HG03103 (cell line): ENCODE data around the gene CHP1.
"Not testable (repeated sequence)": the region's sequence is repeated elsewhere in the genome, so short reads cannot be mapped to it uniquely, and the experiment has no call there.

Experiments
- ATAC-seq: cut with Tn5 transposase; IDR thresholded peaks from one replicate; pipeline ENCODE4 v1.9.1; 2021; ENCODE audit warnings: low read depth; ENCODE audit not compliant: unreplicated experiment

Gene CHP1

DNA sequence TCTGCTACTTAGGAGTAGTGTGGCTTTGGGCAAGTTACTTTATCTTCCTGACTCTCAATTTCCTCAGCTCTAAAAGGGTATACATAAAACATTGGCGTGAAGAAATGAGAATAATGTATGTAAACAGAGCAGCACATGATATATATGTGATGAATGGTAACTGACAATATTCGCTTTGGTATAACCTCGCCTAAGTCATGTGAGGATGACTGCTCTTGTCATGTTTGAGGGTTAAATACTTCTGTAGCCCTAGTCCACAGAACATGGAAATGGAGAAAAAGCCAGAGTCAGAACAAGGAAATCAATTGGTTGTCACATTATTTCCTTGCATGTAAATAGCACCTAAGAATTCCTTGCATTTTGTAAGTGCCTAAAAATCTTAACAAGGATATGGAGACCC, 25.0 kb downstream of the CHP1 start:
- ATAC-seq, result no peak

DNA sequence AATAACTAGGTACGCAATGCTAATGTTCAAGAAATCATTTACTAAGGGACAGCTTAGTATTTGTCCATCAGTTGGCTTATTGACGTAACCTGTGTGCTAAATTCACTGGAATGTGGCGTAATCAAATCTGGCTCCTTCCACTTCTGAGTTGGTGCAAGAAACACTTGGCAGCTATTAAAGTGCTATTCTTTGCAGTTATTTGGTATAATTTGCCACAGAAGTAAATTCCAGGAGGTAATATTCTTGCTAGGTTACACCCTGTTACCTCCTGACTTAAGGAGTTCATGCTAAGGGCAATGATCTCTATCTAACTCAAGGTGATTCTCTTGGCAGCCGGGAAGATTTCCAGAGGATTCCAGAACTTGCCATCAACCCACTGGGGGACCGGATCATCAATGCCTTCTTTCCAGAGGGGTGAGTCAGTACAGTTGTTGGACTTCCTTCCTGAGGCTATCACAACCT, 25.5 kb downstream of the CHP1 start:
- ATAC-seq, result no peak

DNA sequence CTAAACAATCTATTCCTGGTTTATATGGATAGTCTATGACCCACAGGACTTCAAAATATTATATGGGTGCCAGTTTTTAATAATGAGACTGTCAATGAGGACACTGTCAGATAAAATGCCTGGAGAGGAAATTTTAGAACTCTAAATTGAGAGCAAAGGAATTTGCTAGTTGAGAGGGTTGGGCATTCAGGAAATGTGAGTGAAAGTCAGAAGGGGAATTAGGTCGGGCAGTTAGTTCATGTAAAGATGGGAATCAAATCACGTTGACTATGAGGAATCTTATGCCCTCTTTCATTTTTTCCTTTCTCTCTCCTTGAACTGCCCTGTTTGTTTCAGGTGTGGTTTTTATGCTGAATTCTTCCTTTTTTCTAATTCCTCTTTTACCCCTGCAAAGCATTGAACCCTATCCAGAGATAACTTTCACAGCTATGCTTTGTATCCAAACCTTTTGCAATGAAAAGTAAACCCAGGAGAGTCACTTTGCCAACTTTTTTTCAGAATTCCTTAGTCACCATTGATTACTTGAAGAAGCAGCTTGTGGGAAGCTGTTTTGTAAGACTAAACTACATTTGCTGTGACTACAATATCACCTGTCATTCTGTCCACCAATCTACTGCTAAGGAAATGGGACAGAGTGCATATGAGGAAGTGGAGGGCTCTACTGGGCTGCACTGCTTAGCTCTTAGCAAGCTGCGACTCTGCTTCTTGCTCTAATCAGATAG, 27.8 kb downstream of the CHP1 start:
- ATAC-seq, result peak; percentile 67

DNA sequence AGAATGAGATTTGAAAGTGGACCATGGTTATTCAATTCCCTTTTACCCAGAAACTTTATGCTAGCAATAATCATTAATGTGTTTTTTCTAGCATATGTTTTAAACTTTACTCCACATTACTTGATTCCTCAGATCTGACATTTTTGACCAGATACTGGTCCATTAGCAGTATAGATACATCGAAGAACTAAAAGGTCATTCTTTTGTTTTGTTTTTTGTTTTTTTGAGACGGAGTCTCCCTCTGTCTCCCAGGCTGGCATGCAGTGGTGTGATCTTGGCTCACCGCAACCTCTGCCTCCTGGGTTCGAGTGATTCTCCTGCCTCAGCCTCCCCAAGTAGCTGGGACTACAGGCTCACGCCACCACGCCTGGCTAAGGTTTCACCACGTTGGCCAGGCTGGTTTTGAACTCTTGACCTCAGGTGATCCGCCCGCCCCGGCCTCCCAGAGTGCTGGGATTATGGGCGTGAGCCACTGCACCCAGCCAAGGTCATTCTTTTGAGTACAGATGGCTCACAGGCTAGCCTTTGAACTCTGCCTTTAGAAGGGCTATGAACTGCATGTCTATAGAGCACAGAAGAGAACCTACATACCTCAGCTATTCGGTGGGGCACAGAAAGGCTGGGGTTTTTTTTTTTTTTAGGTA, 28.6 kb downstream of the CHP1 start:
- no peak for ATAC-seq

DNA sequence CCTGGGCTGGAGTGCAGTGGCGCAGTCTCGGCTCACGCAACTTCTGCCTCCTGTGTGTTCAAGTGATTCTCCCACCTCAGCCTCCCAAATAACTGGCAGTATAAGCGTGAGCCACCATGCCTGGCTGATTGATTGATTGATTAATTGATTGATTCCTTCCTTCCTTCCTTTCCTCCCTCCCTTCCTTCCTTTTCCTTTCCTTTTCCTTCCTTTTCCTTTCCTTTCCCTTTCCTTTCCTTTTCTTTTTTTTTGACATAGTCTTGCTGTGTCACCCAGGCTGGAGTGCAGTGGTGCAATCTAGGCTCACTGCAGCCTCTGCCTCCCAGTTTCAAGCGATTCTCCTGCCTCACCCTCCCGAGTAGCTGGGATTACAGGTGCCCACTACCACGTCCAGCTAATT, 29.9 kb downstream of the CHP1 start:
- ATAC-seq, result not testable (repeated sequence)

DNA sequence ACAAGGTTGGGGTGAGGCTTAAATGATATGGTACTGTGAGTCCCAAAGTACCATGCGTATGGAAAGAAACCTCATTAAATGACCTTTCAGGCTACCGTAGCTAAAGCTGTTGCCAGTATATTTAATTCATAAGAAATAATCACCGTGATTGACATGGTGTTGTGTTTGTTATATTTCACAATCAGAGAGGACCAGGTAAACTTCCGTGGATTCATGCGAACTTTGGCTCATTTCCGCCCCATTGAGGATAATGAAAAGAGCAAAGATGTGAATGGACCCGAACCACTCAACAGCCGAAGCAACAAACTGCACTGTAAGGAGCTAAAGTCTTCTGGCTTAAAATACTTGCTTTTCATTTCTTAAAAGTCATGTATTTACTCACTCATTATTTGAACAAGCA, 31.5 kb downstream of the CHP1 start:
- ATAC-seq, result no peak

DNA sequence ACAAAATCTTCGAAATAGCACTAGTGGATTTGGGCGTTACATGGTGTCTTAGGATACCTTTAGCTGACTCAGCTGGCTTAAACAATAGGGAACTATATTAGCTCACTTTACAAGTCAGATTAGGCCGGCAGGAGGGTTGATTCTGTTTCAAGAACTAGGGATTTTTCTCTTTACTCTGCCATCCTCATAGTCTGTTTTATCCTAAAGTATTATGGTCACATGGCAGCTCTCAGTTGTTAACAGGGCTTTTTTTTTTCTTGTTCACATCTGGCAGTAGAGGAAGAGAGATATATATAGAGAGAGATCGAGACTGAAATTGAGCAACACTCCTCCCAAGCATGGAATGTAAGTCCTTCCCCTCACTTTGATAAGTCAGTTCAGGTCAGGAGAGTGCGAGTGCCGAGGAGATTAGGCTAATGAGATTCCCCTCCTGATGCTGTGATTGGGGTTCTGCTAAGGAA, 32.9 kb downstream of the CHP1 start:
- ATAC-seq, result no peak

DNA sequence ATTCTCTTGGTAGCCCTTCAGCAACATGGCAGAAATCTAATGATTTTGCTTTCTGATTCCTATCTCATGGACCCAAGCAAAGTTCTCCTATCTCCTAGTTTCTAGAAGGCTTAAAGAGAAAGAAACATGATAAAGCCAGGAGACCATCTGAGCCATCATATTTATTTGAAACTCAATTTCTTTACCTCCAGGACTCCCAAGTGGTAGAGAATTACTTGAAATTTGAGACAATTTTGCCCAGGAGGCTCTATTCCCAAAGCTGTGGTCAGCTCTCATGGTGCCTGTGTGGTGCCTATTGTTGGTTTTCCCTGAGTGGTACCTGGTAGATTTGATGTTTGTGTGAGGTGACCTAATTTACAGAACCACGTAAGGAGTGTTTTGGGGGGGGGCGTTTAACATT, 38.8 kb downstream of the CHP1 start:
- ATAC-seq, result no peak

DNA sequence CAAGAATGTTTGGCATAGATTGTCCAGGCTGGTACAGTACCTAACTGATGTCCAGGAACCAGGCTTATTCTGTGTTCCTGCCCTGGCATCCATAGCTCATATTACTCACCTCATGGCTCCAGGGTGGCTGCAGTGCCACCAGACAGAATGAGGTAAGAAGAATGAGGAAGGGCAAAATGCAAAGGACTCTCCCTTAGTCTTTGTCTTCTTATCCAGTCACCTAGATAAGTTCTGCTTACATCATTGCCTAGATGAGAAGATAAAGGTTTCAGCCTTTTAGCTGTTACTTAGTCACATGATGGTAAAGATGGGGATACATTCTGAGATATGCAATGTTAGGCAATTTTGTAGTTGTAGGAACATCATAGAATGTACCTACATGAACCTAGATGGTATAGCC, 45.8 kb downstream of the CHP1 start:
- no peak for ATAC-seq

DNA sequence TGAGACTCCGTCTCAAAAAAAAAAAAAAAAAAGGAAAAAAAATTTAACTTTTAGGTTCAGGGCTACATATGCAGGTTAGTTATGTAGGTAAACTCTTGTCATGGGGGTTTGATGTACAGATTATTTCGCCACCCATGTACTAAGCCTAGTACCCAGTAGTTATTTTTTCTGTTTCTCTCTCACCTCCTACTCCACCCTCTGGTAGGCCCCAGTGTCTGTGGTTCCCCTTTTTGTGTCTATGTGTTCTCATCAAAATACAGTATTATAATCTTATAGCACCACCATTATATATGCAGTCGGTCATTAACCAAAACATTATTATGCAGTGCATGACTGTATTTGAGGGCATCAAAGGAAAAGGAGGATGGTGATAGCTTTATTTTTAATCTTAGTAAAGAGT, 47.3 kb downstream of the CHP1 start:
- ATAC-seq, result no peak

DNA sequence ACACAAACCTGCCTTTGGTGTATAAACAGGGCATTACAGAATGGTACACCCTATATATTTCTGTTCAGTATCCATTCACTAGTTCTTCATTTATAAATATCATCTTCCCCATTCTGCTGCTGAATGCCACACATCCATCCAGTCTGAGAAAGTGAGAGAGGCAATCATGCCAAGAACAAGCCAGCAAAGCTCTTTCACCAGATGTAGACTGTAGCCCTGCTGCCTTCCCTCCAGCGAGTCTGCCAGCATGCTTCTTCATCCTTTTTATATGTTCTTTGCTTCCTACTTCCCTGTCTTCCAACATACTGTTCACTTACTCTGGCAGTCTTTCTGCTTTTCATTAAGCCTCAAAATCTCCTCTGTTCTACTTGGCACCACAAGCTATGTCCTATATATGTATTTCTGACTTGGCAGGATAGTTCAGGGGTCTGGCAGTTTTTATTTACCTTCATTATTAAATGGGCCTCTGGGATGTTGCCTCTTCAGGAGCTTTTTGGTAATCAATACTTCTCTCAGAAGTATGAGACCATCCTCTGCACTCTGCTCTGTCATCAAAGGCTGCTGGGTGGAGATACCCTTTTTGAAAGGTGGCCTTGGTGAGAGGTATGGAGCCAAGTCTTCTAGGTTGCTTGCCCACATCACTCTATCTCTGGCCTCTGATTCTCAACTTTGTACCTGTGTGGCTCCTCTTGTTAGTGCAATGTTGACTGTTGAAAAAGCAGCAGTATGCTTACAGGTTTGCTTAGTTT, 48.6 kb downstream of the CHP1 start:
- no peak for ATAC-seq

DNA sequence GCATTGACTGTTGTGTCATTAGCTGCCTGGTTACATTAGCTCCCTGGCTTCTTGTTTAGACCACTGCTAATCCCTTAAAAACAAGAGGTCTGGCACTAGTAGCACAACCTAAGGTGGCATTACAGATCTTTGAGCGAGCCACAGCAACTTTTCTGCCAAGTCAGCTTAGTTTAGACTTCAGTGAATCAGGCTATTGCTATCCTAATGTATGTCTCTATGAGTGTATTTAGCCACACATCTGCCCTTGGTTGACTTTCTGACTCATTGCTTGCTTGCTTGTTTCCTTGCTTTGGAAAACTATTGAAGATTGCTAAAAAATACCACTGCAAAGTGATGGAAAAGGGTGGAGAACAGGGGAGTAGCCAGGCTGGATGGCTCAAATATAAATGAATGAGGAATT, 50.2 kb downstream of the CHP1 start:
- no peak for ATAC-seq

DNA sequence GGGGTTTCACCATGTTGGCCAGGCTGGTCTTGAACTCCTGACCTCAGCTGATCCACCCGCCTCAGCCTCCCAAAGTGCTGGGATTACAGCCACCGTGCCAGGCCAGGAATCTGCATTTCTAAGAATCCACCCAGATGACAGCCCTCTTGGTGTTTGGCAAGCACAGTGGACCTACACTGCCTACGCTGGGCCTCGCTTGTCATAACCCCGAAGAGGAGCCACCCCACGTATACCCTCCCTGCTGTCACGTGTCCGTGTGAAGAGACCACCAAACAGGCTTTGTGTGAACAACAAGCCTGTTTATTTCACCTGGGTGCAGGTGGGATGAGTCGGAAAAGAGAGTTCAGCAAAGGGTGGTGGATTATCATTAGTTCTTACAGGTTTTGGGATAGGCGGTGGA, 51.4 kb downstream of the CHP1 start:
- not testable (repeated sequence) for ATAC-seq

DNA sequence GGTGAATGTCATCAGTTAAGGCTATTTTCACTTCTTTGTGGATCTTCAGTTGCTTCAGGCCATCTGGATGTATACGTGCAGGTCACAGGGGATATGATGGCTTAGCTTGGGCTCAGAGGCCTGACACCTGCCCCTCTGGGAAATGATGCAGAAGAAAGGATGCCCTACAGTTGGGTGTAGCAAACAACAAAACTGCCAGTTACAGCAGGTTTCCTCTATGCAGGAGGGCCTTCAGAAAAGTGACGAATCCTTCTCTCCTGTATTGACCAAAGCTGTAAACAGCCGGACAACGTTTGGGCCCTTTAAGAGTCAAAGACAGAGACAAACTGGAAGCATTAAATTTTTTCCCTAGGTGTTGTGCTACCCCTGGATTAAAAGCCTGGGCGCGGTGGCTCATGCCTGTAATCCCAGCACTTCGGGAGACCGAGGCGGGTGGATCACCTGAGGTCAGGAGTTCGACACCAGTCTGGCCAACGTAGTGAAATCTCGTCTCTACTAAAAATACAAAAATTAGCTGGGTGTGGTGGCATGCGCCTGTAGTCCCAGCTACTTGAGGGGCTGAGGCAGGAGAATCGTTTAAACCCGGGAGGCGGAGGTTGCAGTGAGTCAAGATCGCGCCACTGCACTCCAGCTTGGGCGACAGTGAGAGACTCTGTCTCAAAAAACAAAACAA, 52.0 kb downstream of the CHP1 start:
- ATAC-seq, result not testable (repeated sequence)

DNA sequence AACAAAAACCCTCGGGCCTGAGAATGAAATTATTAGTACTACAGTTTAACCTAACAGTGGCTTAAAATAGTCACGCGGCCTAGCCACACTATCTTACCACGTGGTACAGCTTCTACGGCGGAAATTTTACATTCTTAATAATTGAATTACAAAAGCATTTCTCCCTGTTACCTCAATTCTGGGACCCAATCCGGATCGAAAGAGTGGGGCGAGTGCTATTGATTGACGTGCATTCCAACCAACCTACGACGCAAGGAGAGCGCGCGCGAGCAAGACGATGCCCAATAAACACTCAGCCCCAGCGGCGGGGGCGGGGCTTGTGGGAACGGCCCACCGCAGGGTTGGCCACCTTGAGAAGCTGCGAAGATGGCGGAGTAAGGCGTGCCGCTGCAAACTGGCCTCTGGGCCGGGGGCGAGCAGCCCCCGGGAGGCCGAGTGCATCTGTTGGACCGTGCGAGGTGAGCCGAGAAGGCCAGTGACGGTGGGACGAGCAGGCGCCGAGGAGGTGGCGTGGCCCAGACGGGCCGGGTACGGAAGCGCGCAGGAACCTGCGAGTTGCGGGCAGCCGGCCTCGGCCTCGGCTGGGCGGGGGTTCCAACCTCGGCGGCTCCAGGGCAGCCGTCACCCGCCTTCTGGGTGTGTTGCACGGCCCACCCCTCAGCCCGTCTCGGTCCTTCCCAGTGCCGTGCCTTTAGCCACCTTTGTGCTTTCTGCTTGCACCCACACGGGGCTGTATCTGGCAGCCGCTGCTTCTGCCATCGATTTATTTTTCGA, 52.8 kb downstream of the CHP1 start:
- ATAC-seq, result peak; percentile 95

DNA sequence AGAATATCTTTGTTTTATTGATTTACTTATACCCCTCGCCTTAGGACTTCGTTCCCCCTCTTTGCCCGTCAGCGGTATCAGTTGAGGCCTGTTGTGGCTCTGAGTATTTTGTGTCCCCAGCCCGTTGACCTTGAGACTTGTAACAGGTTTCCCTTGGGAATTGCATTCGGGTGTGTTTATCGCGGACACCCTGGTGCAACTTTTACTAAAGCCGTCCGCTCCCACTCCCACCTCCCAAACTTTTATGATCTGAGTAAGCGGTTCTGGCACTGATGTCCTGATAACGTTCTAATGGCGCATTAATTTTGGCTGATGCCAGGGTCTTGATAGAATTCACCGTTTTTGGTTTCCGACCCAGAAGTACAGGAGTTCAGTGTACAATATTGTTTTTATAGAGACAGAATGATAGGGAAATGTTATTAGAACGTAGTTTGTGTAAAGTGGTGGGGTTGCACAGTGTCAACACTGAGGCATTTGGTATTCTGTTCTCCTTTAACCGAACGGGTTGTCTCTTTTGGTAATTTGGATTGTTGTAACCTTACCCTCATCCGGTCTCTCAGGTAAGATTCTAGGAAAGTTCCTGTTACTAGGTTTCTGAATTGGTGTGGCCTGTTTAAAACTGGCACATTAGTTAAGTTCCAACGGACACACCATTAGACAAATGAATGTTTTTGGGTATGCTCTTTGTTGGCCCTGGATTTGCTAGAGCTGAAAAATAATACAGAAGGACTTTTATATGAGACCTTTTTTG, 53.5 kb downstream of the CHP1 start:
- no peak for ATAC-seq

DNA sequence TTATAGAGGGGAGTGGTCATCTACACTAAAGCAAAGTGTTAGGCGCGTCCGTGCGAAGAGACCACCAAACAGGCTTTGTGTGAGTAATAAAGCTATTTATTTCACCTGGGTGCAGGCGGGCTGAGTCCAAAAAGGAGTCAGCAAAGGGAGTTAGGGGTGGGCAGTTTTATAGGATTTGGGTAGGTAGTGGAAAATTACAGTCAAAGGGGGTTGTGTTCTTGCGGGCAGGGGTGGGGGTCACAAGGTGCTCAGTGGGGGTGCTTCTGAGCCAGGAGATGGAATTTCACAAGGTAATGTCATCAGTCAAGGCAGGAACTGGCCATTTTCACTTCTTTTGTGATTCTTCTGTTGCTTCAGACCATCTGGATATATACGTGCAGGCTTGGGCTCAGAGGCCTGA, 54.2 kb downstream of the CHP1 start:
- no peak for ATAC-seq

DNA sequence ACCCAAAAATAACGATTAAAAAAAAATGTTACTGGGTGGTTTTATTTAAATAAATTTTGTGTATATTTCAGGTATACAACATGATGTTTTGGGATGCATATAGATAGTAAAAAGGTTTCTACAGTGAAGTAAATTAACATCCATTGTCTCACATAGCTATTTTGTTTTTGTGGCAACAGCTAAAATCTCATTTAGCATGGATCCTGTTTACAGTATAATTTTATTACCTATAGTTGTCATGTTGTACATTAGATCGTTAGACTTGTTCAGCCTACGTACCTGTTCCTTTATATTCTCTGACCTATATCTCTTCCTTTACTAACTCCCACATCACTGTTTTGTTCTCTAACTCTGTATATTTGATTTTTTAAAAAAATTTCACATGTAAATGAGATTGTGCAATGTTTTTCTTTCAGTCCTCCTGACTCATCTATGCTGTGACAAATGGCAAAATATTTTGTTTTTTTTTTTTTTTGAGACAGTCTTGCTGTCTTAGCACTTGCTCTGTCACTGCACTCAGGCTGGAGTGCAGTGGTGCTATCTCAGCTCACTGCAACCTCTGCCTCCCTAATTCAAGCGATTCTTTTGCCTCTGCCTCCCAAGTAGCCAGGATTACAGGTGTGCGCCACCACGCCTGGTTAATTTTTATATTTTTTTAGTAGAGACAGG, 55.7 kb downstream of the CHP1 start:
- no peak for ATAC-seq

DNA sequence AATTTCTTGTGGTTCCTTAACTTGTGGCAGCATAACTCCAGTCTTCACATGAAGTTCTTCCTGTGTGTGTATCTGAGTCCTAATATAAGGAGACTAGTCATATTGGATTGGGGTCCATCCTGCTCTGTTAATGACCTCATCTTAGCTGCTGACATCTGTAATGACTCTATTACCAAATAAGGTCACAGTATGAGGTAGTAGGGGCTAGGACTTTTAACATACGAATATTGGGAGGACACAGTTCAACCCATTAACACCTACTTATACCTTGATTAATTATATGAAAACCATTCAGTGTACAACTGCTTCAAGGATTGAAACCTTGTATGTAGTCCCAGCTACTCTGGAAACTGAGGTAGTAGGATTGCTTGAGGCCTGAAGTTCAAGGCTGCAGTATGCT, 57.4 kb downstream of the CHP1 start:
- no peak for ATAC-seq
